ENCODE measurements around the gene ABCC1. TPM values are rescaled to one million over a fixed set of nuclear protein-coding genes. Genes with fewer than 3 reads are reported as not detected.

ABCC1 gene
- total and polyA plus RNA-seq, 12 donors = 12.4 to 38.8 (median 28.0) TPM

- Histone ChIP-seq H3K4me3 (no peak overlapping the region), H3K36me3 (replicated peaks in 1 of 2) (no peaks in the 10 kb centered on the region), H3K9me3 (replicated peaks in 1 of 3) (peaks cover 0 to 8% (median 0%) of the 10 kb centered on the region in 3 donors), H3K4me1 (replicated peaks in 1 of 2) (no peaks in the 10 kb centered on the region), H3K27me3 (no peaks in the 10 kb centered on the region), H3K27ac (no peak overlapping the region)
- WGBS, 4 donors = 89 to 98% (median 90%) methylated on average over 4 of the region's 4 CpGs
- DNase-seq = no peak
- intact Hi-C loops (cut with DNase I) = no loop called here
- TF ChIP-seq CTCF (IDR thresholded peaks at IDR 0.05) = no peak
- no peak for TF ChIP-seq POLR2A (IDR thresholded peaks at IDR 0.05)
These were observed 213.7 kb downstream of the ABCC1 start for GRCh38 chr16:16163109-16163508.

GRCh38 chr16:16163571-16163970, 214.2 kb downstream of the ABCC1 start:
- Histone ChIP-seq H3K4me1 (replicated peaks in 1 of 2) (no peaks in the 10 kb centered on the region), H3K9me3 (replicated peaks in 1 of 3) (peaks cover 0 to 6% (median 0%) of the 10 kb centered on the region in 3 donors), H3K4me3 (no peak overlapping the region), H3K27ac (no peak overlapping the region), H3K27me3 (no peaks in the 10 kb centered on the region), H3K36me3 (replicated peaks in 1 of 2) (no peaks in the 10 kb centered on the region)
- intact Hi-C loops (cut with DNase I) = no loop called here
- 76 to 91% (median 89%) methylated on average over 5 of the region's 5 CpGs for WGBS, 4 donors
- no peak for DNase-seq
- TF ChIP-seq POLR2A (IDR thresholded peaks at IDR 0.05) (no peak), CTCF (IDR thresholded peaks at IDR 0.05) (no peak)

- WGBS, 4 donors = 81 to 94% (median 92%) methylated on average over 3 of the region's 3 CpGs
- Histone ChIP-seq H3K27me3 (no peaks in the 10 kb centered on the region), H3K27ac (no peak overlapping the region), H3K4me1 (replicated peaks in 1 of 2) (no peaks in the 10 kb centered on the region), H3K9me3 (replicated peaks in 1 of 3) (no peaks in the 10 kb centered on the region), H3K4me3 (no peak overlapping the region), H3K36me3 (replicated peaks in 1 of 2) (no peaks in the 10 kb centered on the region)
- DNase-seq = no peak
- TF ChIP-seq POLR2A (IDR thresholded peaks at IDR 0.05) (no peak), CTCF (IDR thresholded peaks at IDR 0.05) (no peak)
- intact Hi-C loops (cut with DNase I) = no loop called here
These were observed 214.8 kb downstream of the ABCC1 start for GRCh38 chr16:16164243-16164642.

GRCh38 chr16:16166085-16166484, 216.7 kb downstream of the ABCC1 start:
- Histone ChIP-seq H3K27me3 (no peaks in the 10 kb centered on the region), H3K9me3 (replicated peaks in 1 of 3) (no peaks in the 10 kb centered on the region), H3K27ac (no peak overlapping the region), H3K4me1 (replicated peaks in 1 of 2) (no peaks in the 10 kb centered on the region), H3K36me3 (replicated peaks in 1 of 2) (no peaks in the 10 kb centered on the region), H3K4me3 (no peak overlapping the region)
- intact Hi-C loops (cut with DNase I) = no loop called here
- no peak for TF ChIP-seq POLR2A (IDR thresholded peaks at IDR 0.05)
- TF ChIP-seq CTCF (IDR thresholded peaks at IDR 0.05) = no peak
- WGBS, 4 donors = 82 to 100% (median 91%) methylated on average over 2 to 7 of the region's 7 CpGs
- DNase-seq = no peak

All from adrenal gland (tissue), 12 donors.